Measurements from ENCODE around the gene SAP30BP. TPM values are rescaled to one million over a fixed set of nuclear protein-coding genes. Genes with fewer than 3 reads are reported as not detected.

Gene SAP30BP
- total and polyA plus RNA-seq, 2 of the 13 experiments (the other 11 are each of a cell fraction or from before 2014, with no cell fraction given): 67.7 to 99.4 TPM

- no peak for TF ChIP-seq TIGD3 (CRISPR knock-in tag; IDR thresholded peaks at IDR 0.05; ENCODE audit: borderline replicate concordance)
- peak; percentile 50 for TF ChIP-seq ZNF574 (CRISPR knock-in tag; IDR thresholded peaks at IDR 0.05)
- no peak for TF ChIP-seq RNF219 (CRISPR knock-in tag; IDR thresholded peaks at IDR 0.05)
- TF ChIP-seq YY1 (IDR thresholded peaks at IDR 0.05; ENCODE audit: insufficient read depth, insufficient replicate concordance, low read depth, low read length): no peak
- 0 out of 2 replicates have a peak, but pooled peaks have one; percentile 56 for TF ChIP-seq ZNF563 (CRISPR knock-in tag; IDR thresholded peaks at IDR 0.05)
- TF ChIP-seq NR2F2 (IDR thresholded peaks at IDR 0.05; ENCODE audit: borderline replicate concordance, low read depth): peak; percentile 80; the same call in 1 of the 2 replicates
- no peak for TF ChIP-seq CAMTA2 (CRISPR knock-in tag; IDR thresholded peaks at IDR 0.05; ENCODE audit: borderline replicate concordance)
- TF ChIP-seq CENPBD1 (CRISPR knock-in tag; IDR thresholded peaks at IDR 0.05; ENCODE audit: borderline replicate concordance, low read depth): no peak
- TF ChIP-seq ZHX1 (CRISPR knock-in tag; IDR thresholded peaks at IDR 0.05; ENCODE audit: low read depth): no peak
- no peak for TF ChIP-seq KLF13 (CRISPR knock-in tag; IDR thresholded peaks at IDR 0.05)
- no peak for TF ChIP-seq SATB2 (CRISPR knock-in tag; IDR thresholded peaks at IDR 0.05)
- no peak for TF ChIP-seq ZNF883 (CRISPR knock-in tag; IDR thresholded peaks at IDR 0.05; ENCODE audit: not compliant biosample characterization)
- TF ChIP-seq KAT8 (CRISPR knock-in tag; IDR thresholded peaks at IDR 0.05): peak; percentile 34; the same call in 1 of the 2 replicates
- TF ChIP-seq ZNF724P (CRISPR knock-in tag; IDR thresholded peaks at IDR 0.05; ENCODE audit: borderline replicate concordance): no peak
- no peak for TF ChIP-seq POLR2AphosphoS5 (IDR thresholded peaks at IDR 0.05; ENCODE audit: low read depth, low read length)
- TF ChIP-seq ZNF331 (CRISPR knock-in tag; IDR thresholded peaks at IDR 0.05): no peak; the same call in 1 of the 2 replicates
- peak; percentile 44; the same call in 1 of the 2 replicates for TF ChIP-seq ZNF614 (CRISPR knock-in tag; IDR thresholded peaks at IDR 0.05; ENCODE audit: borderline replicate concordance)
- no peak for TF ChIP-seq SIN3B (IDR thresholded peaks at IDR 0.05; ENCODE audit: low read length)
- TF ChIP-seq DRAP1 (CRISPR knock-in tag; IDR thresholded peaks at IDR 0.05): no peak
Measured at GRCh38 chr17:75738218-75738802, 71.2 kb downstream of the SAP30BP start (continued).
